AG04450 (cell line): ENCODE data around the gene ASB18. TPM values are rescaled to one million over a fixed set of nuclear protein-coding genes. Genes with fewer than 3 reads are reported as not detected.

Experiments used
- polyA plus RNA-seq: library from polyadenylated mRNA; depleted of rRNA; stranded (reverse); fragments of >200 nt; gene quantifications from 2 replicates; pipeline ENCODE4 v1.2.3, GENCODE V29; 2011; rRNA removed
- small RNA-seq: library from RNA; depleted of rRNA; stranded (forward); fragments of <200 nt; gene quantifications from one replicate; pipeline ENCODE3, GENCODE V24; 2012; ENCODE audit warnings: low read depth; ENCODE audit not compliant: insufficient read length

ASB18 gene
- polyA plus RNA-seq, 1 experiment = not detected

Small RNAs within 50 kb of the gene (small RNA-seq; reads per million reads assigned to genes)
- gene RF00019 = not detected
- not detected for gene RNU1-31P

Other genes starting within 250 kb of the ASB18 start
- gene GBX2, start 96.0 kb downstream of the ASB18 start, polyA plus RNA-seq = not detected in 2 replicates